Upper lobe of left lung (tissue), 6 donors: ENCODE measurements around the gene JARID2. TPM values are rescaled to one million over a fixed set of nuclear protein-coding genes. Genes with fewer than 3 reads are reported as not detected.

ENCODE experiments used
- ATAC-seq, 2 donors: fragments of 200-7000 bp; cut with Tn5 transposase; one replicate each; pipeline ENCODE4 v1.9.1; 2022; ENCODE audit warnings: mild to moderate bottlenecking in 2 of 2, moderate library complexity in 2 of 2; ENCODE audit not compliant: low FRiP score in 2 of 2
- DNase-seq, 2 donors: peaks; one replicate each; pipeline ENCODE4 v3.0.0-alpha.2; 2019 to 2020
- H3K27ac ChIP-seq, 4 donors: fragments of 200-600 bp; sonication (generic); one replicate each; pipeline ENCODE4 v1.5.1; 2016 to 2019
- H3K27me3 ChIP-seq, 4 donors: fragments of 200-600 bp; sonication (generic); one replicate each; pipeline ENCODE4 v1.5.1; 2017 to 2019
- H3K36me3 ChIP-seq, 4 donors: fragments of 200-600 bp; sonication (generic); one replicate each; pipeline ENCODE4 v1.5.1; 2016 to 2019
- H3K4me1 ChIP-seq, 4 donors: fragments of 200-600 bp; sonication (generic); one replicate each; pipeline ENCODE4 v1.5.1; 2018 to 2019
- H3K4me3 ChIP-seq, 4 donors: fragments of 200-600 bp; sonication (generic); one replicate each; pipeline ENCODE4 v1.5.1; 2017 to 2019; ENCODE audit warnings: mild to moderate bottlenecking in 2 of 4, moderate library complexity in 1 of 4
- H3K9me3 ChIP-seq, 4 donors: fragments of 200-600 bp; sonication (generic); one replicate each; pipeline ENCODE4 v1.5.1; 2018 to 2019
- CTCF ChIP-seq, 6 experiments: fragments of 450-650 bp in 4 of 6; fragments of 200-600 bp in 2 of 6; sonication (generic) in 2 of 6; IDR thresholded peaks; one replicate each; pipeline ENCODE4 v1.5.1; 2016 to 2019; ENCODE audit warnings: antibody characterized with exemption in 6 of 6
- EP300 ChIP-seq, 4 donors: sonication (generic); formaldehyde crosslinking; IDR thresholded peaks; one replicate each; pipeline ENCODE4 v1.5.1; 2017; ENCODE audit warnings: antibody characterized with exemption in 4 of 4, control low read depth in 2 of 4
- POLR2A ChIP-seq, 4 donors: fragments of 450-650 bp; IDR thresholded peaks; one replicate each; pipeline ENCODE4 v1.5.1; 2016 to 2017; ENCODE audit warnings: antibody characterized with exemption in 4 of 4, mild to moderate bottlenecking in 2 of 4
- POLR2AphosphoS5 ChIP-seq, 2 donors: sonication (generic); formaldehyde crosslinking; IDR thresholded peaks; one replicate each; pipeline ENCODE4 v1.5.1; 2017; ENCODE audit warnings: antibody characterized with exemption in 2 of 2
- WGBS, 2 donors: methylation state at CpG; one replicate each; pipeline ENCODE4 v1.1.5; 2017 to 2018; 5-methylcytosine and 5-hydroxymethylcytosine counted together
- total RNA-seq, 6 donors: library from RNA; depleted of rRNA in 4 of 6; stranded (reverse); fragments of >200 nt in 4 of 6; gene quantifications; one replicate each; pipeline versions ENCODE4 v1.1.0 to v1.2.1, GENCODE V29; 2016 to 2021
- donor health status: DM: no; HTN: no; CAD: no; lungs with moderate emphysema.
- donor health status: DM: no; HTN: yes; CAD: no; lungs with severe emphysema.

Gene JARID2
- total RNA-seq, 6 donors from 2014 or later: 9.6 to 37.7 (median 16.4) TPM

GRCh38 chr6:15500078-15500740, 254.3 kb downstream of the JARID2 start:
- DNase-seq (no peak), ATAC-seq (no peak)
- Histone ChIP-seq H3K27ac (no peak overlapping the region), H3K4me1 (peaks cover 11 to 29% (median 12%) of the 10 kb centered on the region in 4 donors), H3K36me3 (peaks cover 7 to 53% (median 31%) of the 10 kb centered on the region in 4 donors), H3K27me3 (no peaks in the 10 kb centered on the region), H3K4me3 (no peak overlapping the region), H3K9me3 (no peaks in the 10 kb centered on the region)
- no peak for TF ChIP-seq EP300 (IDR thresholded peaks at IDR 0.05)
- no peak for TF ChIP-seq CTCF (IDR thresholded peaks at IDR 0.05)
- TF ChIP-seq POLR2AphosphoS5 (IDR thresholded peaks at IDR 0.05): no peak
- TF ChIP-seq POLR2A (IDR thresholded peaks at IDR 0.05): no peak
- 92 to 94% methylated on average over 16 of the region's 16 CpGs for WGBS, 2 donors

GRCh38 chr6:15500901-15501825, 255.3 kb downstream of the JARID2 start:
- Histone ChIP-seq H3K27ac (no peak overlapping the region), H3K9me3 (no peaks in the 10 kb centered on the region), H3K36me3 (peaks cover 6 to 49% (median 29%) of the 10 kb centered on the region in 4 donors), H3K4me1 (peaks cover 14 to 30% (median 17%) of the 10 kb centered on the region in 4 donors), H3K27me3 (no peaks in the 10 kb centered on the region), H3K4me3 (no peak overlapping the region)
- DNase-seq (no peak), ATAC-seq (no peak)
- 92 to 94% methylated on average over 38 of the region's 38 CpGs for WGBS, 2 donors
- TF ChIP-seq EP300 (IDR thresholded peaks at IDR 0.05) (no peak), POLR2AphosphoS5 (IDR thresholded peaks at IDR 0.05) (no peak), CTCF (IDR thresholded peaks at IDR 0.05) (no peak), POLR2A (IDR thresholded peaks at IDR 0.05) (no peak)

- ATAC-seq (no peak), DNase-seq (no peak)
- no peak overlapping the region for H3K27ac ChIP-seq
- H3K27me3 ChIP-seq: no peaks in the 10 kb centered on the region
- H3K9me3 ChIP-seq: no peaks in the 10 kb centered on the region
- H3K36me3 ChIP-seq: peaks cover 2 to 41% (median 21%) of the 10 kb centered on the region in 4 donors
- H3K4me3 ChIP-seq: no peak overlapping the region
- no peak for TF ChIP-seq CTCF (IDR thresholded peaks at IDR 0.05)
- no peak for TF ChIP-seq EP300 (IDR thresholded peaks at IDR 0.05)
- TF ChIP-seq POLR2A (IDR thresholded peaks at IDR 0.05): no peak
- no peak for TF ChIP-seq POLR2AphosphoS5 (IDR thresholded peaks at IDR 0.05)
- WGBS, 2 donors: 64 to 76% methylated on average over 11 to 18 of the region's 19 CpGs
- H3K4me1 ChIP-seq: peaks cover 12 to 30% (median 17%) of the 10 kb centered on the region in 4 donors
These were observed 256.1 kb downstream of the JARID2 start for GRCh38 chr6:15501826-15502445.

- Histone ChIP-seq H3K27me3 (no peaks in the 10 kb centered on the region), H3K27ac (no peak overlapping the region), H3K4me1 (peaks cover 12 to 30% (median 17%) of the 10 kb centered on the region in 4 donors), H3K4me3 (no peak overlapping the region), H3K36me3 (peaks cover 2 to 38% (median 17%) of the 10 kb centered on the region in 4 donors), H3K9me3 (no peaks in the 10 kb centered on the region)
- no peak for TF ChIP-seq POLR2A (IDR thresholded peaks at IDR 0.05)
- TF ChIP-seq POLR2AphosphoS5 (IDR thresholded peaks at IDR 0.05): no peak
- TF ChIP-seq EP300 (IDR thresholded peaks at IDR 0.05): no peak
- TF ChIP-seq CTCF (IDR thresholded peaks at IDR 0.05): no peak
- DNase-seq: no peak
- no peak for ATAC-seq
- WGBS, 2 donors: 81 to 89% methylated on average over 17 to 20 of the region's 20 CpGs
These were observed 256.8 kb downstream of the JARID2 start for GRCh38 chr6:15502446-15503345.
